22Rv1 (cell line): Measurements from ENCODE around the gene JAKMIP2.

ENCODE experiments used
- CTCF ChIP-seq: fragments of 450-650 bp; IDR thresholded peaks from 2 replicates; pipeline ENCODE4 v1.5.1; 2017; ENCODE audit warnings: mild to moderate bottlenecking
- ZFX ChIP-seq: fragments of 450-650 bp; IDR thresholded peaks from 2 replicates; pipeline ENCODE4 v1.6.1; 2017; ENCODE audit warnings: antibody characterized with exemption, borderline replicate concordance

- TF ChIP-seq CTCF (no peak), ZFX (no peak)
Observed at GRCh38 chr5:147564124-147564486, 218.4 kb downstream of the JAKMIP2 start.
